Effector CD8-positive, alpha-beta T cell (primary cell): ENCODE data around the gene CLPTM1.
"Not testable (repeated sequence)": the region's sequence is repeated elsewhere in the genome, so short reads cannot be mapped to it uniquely, and the experiment has no call there.

Experiments used
- DNase-seq: peaks from one replicate; lab custom pipeline; 2025; lab: John Stamatoyannopoulos, UW

CLPTM1 gene

GRCh38 chr19:44942067-44942571, 13.1 kb upstream of the CLPTM1 start, which contains the start of gene APOC4:
Gene APOC4, plus strand, starts transcription at chr19:44942237. Its CDS starts 41 bp downstream, at chr19:44942278.
- no peak for DNase-seq

GRCh38 chr19:44943801-44944249, 11.4 kb upstream of the CLPTM1 start:
- no peak for DNase-seq

DNA sequence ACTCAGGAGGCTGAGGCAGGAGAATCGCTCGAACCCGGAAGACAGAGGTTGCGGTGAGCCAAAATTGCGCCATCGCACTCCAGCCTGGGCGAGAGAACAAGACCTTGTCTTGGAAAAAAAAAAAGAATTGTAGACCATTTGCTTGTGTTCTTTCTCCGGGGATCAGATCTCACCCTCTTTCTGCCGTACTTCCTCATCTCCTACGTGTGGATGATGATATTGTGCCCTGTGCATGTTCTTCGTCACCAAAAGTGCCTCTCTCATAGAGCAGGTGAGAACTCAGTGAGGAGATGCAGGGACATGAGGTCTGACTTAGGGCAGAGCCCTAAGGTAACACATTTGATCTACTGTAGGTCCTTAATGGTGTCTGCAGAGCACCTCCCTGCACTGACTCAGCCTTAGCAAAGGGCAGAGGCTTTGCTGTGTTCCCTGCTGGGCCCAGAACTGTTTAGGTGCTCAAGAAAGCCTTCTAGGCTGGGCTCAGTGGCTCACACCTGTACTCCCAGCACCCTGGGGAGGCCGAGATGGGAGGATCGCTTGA, 8.1 kb upstream of the CLPTM1 start:
- DNase-seq: no peak

GRCh38 chr19:44948237-44948636, 6.9 kb upstream of the CLPTM1 start:
- no peak for DNase-seq

DNA sequence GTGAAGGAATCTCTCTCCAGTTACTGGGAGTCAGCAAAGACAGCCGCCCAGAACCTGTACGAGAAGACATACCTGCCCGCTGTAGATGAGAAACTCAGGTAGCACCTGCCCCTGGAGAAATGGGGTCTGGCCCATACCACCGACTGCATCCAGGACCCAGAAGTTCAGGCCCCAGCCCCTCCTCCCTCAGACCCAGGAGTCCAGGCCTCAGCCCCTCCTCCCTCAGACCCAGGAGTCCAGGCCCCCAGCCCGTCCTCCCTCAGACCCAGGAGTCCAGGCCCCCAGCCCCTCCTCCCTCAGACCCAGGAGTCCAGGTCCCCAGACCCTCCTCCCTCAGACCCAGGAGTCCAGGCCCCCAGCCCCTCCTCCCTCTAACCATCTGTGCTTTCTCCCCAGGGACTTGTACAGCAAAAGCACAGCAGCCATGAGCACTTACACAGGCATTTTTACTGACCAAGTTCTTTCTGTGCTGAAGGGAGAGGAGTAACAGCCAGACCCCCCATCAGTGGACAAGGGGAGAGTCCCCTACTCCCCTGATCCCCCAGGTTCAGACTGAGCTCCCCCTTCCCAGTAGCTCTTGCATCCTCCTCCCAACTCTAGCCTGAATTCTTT, 6.3 kb upstream of the CLPTM1 start:
- DNase-seq: no peak

DNA sequence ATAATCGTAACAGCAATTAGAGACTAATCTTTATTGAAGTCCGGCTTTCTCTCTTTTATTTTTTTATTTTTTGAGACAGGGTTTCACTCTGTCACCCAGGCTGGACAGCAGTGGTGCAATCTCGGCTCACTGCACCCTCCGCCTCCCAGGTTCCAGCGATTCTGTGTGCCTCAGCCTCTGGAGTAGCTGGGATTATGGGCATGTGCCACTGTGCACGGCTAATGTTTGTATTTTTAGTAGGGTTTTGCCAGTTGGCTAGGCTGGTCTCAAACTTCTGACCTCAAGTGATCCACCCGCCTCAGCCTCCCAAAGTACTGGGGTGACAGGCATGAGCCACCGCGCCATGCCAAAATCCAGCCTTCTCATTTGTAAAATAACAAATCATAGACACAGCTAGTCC, 5.6 kb upstream of the CLPTM1 start:
- DNase-seq: no peak

DNA sequence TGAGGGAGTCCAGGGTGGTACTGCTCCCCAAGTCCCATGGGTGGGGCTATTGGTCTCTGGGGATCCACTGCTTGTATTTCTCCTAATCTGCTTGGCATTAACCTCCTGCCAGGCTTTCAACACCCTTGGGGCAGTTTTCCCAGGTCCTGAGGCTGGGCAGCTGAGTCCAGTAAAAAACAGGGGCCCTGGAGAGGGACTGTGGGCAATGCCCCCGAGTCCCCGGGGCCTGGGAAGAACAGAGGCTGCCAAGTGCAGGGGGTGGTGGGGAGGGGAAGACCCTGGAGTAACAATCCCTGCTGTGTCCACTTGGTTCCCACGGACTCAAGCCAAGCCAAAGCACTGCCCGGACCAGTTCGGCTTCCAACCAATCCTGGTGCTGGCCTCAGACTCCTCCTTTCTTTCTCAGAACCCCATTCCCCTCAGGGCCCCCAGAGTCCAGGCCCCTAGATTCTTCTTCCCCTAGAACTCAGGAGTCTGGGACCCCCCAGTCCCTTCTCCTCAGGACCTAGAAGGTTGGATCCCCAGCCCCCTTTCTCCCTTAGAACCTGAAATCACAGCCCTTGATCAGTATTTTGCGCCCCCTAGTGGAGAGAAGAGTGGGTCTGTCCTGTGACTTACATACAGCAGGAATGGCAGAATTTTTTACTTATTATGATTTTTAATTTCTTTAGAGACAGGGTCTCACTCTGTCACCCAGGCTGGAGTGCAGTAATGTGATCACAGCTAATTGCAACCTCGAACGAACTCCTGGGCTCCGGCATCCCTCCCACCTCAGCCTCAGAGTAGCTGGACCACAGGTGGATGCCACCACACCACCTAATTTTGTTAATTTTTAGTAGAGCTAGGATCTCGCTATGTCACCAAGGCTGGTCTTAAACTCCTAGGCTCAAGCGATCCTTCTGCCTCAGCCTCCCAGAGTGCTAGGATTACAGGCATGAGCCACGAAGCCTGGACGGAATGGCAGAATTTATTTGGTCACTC, 3.7 kb upstream of the CLPTM1 start:
- DNase-seq: peak; percentile 50

GRCh38 chr19:44954278-44954648, 917 bp upstream of the CLPTM1 start:
- DNase-seq: no peak

DNA sequence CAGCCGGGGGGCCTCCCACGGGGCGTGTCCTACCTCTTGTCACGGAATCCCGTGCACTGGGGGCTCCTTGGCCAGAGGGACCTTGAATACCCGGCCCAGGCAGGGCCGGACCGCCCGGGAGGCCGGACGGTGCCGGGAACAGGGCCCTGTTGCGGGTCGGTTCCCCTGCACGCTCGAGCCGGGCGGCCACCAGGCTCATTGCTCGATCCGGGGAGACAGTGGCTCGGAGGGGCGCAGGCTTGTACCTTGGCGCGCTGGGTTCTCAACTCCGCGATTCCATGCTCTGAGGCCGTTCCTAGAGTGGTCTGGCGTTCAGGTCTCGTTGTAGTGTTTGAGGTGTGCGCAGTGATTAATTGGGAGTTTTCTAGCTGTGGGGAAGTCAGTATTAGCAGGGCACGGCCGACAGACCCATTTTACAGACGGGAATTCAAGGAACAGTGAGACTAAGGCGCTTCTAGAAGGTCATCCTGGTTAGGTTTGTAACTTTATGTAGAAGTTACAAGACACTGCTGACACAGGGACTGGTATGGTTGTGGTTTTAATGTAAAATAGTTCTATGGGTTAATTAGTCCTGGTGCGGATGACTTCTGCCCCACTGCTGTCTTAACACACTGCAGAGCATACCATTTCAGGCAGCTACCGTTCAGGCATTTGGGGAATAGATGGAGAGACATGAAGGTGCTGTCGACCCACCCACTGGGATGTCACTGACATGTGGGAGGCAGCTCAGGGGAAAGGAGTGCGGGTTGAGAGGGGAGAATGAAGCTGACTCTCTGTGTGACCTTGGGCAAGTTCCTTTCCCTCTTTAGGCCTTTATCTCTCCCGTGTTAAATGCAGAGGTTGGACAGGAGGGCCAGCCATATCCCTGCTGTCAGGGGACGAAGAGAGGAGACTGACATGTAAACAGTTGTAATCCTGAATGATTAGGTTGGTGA, 592 bp downstream of the CLPTM1 start:
- no peak for DNase-seq

DNA sequence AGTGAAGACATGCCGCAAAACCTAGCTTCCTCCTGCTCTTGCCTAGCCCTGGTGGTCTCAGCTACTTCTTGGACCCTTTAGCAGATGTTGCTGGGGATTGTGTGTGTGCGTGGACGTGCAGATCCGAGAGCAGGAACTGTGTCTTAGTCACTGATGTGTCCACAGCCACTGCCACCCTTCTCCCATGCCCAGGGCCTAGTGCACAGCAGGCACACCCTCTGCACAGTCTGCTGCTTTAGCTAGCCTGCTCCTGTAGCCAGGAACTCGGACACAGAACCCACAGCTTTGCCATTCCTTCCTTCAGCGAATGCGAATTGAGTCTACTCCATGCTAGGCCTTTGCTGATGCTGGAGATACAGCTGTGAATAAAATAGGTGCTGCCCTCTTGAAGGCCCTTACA, 2.3 kb downstream of the CLPTM1 start:
- no peak for DNase-seq

DNA sequence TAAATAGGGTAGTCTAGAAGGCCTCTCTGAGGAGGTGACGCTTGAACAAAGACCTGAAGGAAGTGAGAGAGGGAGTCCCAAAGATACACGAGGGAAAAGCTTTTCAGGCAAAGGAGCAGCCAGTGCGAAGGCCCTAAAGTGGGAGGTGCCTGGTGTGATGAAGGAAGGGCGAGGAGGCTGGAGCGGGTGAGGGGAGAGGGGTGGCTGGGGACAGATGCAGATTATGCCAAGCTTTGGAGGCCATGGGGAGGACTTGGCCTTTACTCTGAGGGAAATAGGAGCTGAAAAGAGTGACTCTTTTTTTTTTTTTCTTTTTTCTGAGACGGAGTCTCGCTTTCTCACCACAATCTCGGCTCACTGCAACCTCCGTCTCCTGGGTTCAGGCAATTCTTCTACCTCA, 2.9 kb downstream of the CLPTM1 start:
- no peak for DNase-seq

GRCh38 chr19:44959691-44960090, 4.5 kb downstream of the CLPTM1 start:
- no peak for DNase-seq

DNA sequence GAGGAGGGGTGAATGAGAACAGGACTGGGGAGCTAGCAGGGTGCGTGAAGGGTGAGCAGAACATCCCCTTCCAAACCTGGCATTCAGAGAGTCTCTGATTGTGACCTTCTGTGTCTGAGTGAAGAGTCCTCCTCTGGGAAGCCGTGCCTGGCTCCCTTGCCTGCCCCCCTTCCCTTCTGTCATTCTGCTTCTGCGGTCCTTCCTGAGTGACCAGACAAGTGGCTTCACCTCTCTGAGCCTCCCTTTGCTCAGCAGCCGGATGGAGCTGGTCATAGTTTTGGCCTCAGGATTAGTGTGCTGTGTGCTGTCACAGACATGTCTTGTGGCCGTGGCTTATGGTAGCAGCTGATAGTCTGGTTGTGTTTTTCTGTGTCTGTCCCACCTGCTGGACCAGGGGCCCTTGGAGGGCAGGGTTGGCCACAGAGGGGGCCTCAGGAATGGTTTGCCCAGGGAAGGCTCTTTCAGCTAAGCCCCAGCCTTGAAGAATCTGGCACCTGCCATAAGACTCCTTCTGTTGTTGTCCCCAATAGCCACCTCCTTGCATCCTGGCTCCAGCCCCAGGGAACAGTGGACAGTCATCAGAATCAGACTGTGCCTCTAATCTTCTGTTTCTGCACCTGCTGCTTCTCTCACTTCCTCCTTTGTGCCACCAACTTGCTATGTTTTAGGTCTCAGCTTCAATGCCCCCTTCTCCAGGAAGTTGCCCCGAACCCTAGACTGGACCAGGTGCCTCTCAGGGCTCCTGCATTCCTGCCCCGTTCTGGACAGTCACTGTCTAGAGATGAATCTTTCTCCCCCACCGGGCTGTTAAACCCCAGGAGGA, 5.9 kb downstream of the CLPTM1 start:
- DNase-seq: no peak

GRCh38 chr19:44961821-44962220, 6.6 kb downstream of the CLPTM1 start:
- no peak for DNase-seq

DNA sequence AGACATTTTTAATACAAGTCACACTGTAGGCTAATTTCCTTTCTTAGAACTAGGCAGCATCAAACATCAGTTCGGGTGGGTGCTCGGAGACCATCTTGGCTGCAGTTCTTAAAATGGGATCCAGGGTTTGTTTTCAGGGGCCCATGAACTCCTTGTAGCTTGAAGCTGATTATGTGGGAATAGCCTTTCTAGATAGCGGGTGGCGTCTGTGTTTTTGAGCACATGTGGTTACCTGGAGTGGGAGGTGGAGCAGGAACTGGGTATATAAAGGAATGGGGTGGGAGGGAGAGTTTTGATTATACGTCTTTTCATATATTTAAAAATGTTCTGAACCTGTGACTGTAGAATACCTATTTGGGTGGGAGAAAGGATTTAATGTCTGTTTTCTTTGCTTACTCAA, 12.9 kb downstream of the CLPTM1 start:
- DNase-seq: no peak

DNA sequence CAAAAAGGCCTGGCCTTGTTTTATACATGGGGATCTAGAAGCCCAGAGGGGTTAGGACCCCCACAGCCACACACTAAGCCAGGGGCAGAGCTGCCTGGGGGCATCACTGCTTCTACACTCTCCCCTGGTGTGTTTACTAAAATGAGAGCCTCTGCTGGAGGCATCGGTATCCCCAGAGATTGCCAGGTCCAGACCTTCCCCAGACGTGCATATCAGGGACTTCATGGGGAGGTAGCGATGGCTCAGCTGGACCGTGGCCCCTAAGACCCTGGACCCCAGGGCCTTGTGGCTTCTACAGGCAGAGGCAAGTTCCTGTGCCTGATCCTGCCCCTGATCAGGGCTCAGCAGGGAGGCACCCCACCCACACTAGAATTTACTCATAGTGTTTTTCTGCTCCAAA, 13.5 kb downstream of the CLPTM1 start:
- no peak for DNase-seq

GRCh38 chr19:44969437-44969836, 14.3 kb downstream of the CLPTM1 start:
- no peak for DNase-seq

GRCh38 chr19:44971451-44971850, 16.3 kb downstream of the CLPTM1 start:
- DNase-seq: not testable (repeated sequence)

DNA sequence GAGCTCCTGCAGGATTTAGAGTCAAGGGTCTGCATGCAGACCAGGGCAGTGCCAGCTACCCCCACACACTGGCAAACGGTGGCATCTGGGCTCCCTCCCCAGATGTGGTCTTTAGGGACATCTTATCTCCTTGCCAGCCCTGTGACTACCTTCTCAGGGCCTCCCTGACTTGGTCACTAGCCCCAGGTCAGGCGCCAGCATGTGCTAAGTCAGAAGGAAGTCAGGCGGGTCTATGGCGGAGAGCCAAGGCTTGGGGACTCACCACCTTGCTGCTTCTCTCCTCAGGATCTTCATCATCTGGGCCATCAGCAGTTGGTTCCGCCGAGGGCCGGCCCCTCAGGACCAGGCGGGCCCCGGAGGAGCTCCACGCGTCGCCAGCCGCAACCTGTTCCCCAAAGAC, 17.6 kb downstream of the CLPTM1 start:
- no peak for DNase-seq

- no peak for DNase-seq
Measured at GRCh38 chr19:44973982-44974735, 19.0 kb downstream of the CLPTM1 start.
